HTERT RPE-1 (cell line): ENCODE measurements around the gene WBP1L.
"Not testable (repeated sequence)": the region's sequence is repeated elsewhere in the genome, so short reads cannot be mapped to it uniquely, and the experiment has no call there.

Source experiments
- in situ Hi-C: fragments of 300-500 bp; cut with MboI; formaldehyde crosslinking; loops from 4 replicates; pipeline ENCODE4 v1.14.3; 2020; ENCODE audit warnings: low sequenced_read_pairs

The WBP1L gene

GRCh38 chr10:102832987-102833386 is 89.2 kb downstream of the WBP1L start:
- in situ Hi-C loops = no loop called here

DNA sequence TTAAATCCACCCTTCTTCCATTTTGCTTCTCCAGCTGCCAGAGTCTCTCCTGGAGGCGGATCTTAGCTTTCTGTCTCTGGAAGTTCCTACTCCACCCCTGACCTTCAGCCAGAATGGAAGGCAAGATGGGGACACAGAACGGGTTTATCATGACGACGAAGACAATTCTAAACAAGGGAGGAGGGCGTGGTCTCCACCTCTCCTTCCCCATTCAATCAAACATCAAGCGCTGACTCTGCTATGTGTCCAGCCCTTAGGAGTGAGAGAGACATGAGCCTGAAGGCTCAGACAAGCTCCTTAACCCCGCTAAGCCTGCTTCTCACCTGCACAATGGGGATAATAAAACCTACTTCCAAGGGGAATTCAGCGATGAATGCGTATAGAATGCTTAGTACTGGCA is 90.4 kb downstream of the WBP1L start:
- in situ Hi-C loops = no loop called here

- in situ Hi-C loops = no loop called here
Observed at GRCh38 chr10:102835007-102835482, 91.3 kb downstream of the WBP1L start.

GRCh38 chr10:102837230-102837721 is 93.5 kb downstream of the WBP1L start, which contains the start of gene CYP17A1:
CYP17A1 (minus strand) TSS chr10:102837413; CDS start chr10:102837361, 52 bp downstream.
- in situ Hi-C loops = no loop called here

GRCh38 chr10:102838276-102838927 is 94.7 kb downstream of the WBP1L start:
- in situ Hi-C loops = not testable (repeated sequence)

GRCh38 chr10:102841827-102842345 is 98.1 kb downstream of the WBP1L start:
- in situ Hi-C loops = no loop called here

GRCh38 chr10:102843139-102843538 is 99.4 kb downstream of the WBP1L start:
- in situ Hi-C loops = not testable (repeated sequence)

- in situ Hi-C loops = not testable (repeated sequence)
Observed at GRCh38 chr10:102844190-102844776, 100.5 kb downstream of the WBP1L start.

DNA sequence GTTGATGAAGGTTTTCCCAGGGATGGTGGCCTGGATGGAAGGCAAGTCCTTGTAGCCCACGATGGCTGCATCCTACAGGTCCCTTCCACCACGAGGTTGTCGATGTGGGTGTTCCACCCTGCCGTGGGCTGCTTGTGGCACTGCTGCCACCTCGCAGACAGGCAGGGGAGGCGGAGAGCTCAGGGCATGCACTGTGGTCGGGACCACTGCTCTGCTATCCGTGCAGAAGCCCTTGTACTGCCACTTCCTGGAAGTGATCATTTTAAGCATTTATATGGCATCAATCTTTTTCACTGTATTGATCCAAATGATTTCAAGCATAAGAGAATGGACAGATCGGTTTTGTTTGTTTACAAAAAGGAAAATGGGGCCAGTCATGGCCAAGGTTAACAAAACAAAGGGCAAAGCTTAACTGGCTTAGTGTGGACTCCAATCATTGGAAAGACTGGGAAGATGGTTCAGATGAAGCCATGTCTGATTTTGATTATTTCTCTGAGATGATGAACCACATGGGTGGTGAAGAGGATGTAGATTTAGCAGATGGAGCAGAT is 101.7 kb downstream of the WBP1L start:
- in situ Hi-C loops = no loop called here

GRCh38 chr10:102850025-102850518 is 106.3 kb downstream of the WBP1L start:
- in situ Hi-C loops = no loop called here

- in situ Hi-C loops = not testable (repeated sequence)
Observed at GRCh38 chr10:102853237-102853636, 109.5 kb downstream of the WBP1L start.

- in situ Hi-C loops = not testable (repeated sequence)
Observed at GRCh38 chr10:102855731-102856436, 112.1 kb downstream of the WBP1L start.

DNA sequence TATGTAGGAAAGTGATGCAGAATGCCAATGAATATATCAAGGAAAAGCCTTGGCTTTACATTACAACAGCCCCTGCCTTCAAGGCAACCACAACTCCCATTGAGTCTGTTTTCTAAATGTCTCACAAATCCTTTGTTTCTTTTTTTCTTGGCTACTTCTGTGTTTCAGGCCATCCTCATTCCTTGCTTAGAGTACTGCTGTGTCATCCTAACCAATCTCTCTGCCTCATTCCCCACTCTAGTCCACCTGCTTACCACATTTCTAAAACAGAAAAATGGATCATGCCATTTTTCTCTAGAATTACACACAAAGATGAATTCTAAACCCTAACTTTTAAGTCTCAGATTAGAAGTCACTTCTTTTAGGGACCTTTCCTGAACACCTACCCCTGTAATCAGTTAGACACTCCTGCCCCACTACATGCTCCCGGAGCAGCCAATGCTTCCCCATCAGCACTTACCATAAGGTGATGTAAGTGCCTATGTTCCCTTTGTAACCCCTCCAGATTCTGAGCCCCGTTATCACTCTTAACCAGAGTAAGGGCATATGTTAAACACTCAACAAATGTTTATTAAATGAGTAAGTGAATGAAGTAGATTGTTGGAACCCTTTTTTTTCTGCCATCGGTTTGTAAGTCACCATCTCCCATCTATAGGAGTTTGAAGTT is 113.1 kb downstream of the WBP1L start:
- in situ Hi-C loops = no loop called here

- in situ Hi-C loops = no loop called here
Observed at GRCh38 chr10:102859911-102860310, 116.2 kb downstream of the WBP1L start.

GRCh38 chr10:102863660-102864059 is 119.9 kb downstream of the WBP1L start:
- in situ Hi-C loops = no loop called here

DNA sequence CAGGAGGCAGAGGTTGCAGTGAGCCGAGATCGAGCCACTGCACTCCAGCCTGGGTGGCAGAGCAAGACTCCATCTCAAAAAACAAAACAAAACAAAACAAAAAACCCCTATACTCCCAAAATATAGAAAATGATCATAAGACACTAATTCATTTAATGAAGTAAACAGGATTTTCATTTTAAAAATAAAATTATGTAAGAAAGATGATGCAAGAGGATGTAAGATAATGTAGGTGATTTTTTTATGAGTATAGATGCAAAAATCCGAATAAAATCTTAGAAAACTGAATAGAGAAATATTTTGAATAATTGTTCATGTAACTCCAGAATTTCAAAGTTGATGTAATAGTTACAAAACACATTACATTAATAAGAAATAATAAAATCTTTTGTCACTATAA is 121.9 kb downstream of the WBP1L start:
- in situ Hi-C loops = no loop called here
